Globus pallidus (tissue), 1 donor: ENCODE measurements around the gene MED10.

Source experiments
- DNase-seq: peaks from one replicate; pipeline ENCODE4 v3.0.0-alpha.2; 2015; ENCODE audit warnings: low spot score

Gene MED10

DNA sequence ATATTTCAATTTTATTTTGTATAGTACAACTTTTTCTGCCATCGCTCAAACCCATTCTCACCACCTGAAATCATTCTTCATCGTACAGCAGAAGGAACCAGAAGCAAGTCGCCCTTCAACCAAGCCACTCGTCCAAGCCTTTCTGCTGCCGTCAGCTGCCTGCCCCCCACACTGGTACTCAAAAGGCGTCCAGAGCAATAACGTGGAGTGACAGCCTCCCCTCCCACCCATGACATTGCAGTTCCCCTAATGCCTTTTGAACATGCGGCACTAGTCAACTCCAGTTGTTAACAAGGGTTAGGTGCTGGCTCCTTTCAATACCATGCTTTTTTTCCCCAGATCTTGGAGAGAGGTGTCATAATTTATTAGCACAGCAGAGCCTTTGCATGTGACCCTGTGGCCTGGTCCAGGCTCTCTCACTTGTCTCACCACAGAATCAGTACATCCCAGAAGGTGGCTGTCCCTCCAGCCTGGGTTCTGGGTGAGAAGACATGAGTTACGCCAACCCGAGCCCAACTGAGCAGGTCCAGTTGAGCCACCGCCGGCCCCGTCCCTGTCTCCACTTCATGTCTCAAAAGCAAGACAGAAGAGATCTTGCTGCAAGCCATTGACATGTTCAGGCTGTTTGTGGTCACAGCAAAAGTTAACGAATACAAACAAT lies 20.4 kb upstream of the MED10 start:
- DNase-seq, result no peak

GRCh38 chr5:6397536-6398269 lies 19.4 kb upstream of the MED10 start:
- DNase-seq, result no peak

GRCh38 chr5:6396836-6397535 lies 18.6 kb upstream of the MED10 start:
- no peak for DNase-seq

DNA sequence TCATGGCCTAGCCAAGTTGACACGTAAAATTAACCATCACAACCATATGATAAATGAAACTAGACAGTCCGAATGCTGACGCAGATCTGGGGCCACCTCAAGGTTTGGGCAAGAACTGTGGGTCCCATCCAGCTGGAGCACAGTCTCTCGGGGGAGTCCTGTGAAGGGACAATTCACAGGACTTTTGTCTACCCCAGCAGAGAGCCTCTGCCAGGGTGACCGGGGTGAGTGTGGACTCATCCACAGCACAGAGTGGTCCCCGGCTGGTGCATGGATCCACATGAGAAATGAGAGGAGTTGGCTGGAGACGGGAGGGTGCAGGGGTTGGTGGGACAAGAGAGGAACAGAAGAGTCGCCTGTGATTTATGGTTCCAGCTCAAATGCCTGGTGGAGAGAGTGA lies 17.7 kb upstream of the MED10 start:
- no peak for DNase-seq

GRCh38 chr5:6395621-6396020 lies 17.3 kb upstream of the MED10 start:
- DNase-seq, result no peak

GRCh38 chr5:6395102-6395445 lies 16.7 kb upstream of the MED10 start:
- DNase-seq, result no peak

GRCh38 chr5:6394429-6395101 lies 16.2 kb upstream of the MED10 start:
- no peak for DNase-seq

- DNase-seq, result no peak
Observed at GRCh38 chr5:6393596-6394194, 15.3 kb upstream of the MED10 start.

DNA sequence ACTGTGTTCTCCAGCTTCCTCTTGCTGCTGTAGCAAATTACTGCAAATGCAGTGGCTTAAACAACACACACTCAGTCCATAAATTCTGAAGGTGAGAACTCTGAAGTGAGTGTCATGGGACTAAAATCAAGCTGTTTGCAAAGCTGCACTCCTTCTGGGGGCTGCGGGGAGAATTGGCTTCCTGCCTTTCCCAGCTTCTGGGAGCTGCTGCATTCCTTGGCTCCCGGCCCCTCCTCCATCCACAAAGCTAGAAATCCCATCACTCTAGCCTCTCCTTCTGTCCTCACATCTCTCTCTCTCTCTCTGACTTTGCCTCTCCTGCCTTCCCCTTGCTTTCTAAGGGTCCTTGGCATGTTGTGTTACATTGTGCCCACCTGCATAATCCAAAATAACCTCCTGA lies 14.2 kb upstream of the MED10 start:
- DNase-seq, result no peak

DNA sequence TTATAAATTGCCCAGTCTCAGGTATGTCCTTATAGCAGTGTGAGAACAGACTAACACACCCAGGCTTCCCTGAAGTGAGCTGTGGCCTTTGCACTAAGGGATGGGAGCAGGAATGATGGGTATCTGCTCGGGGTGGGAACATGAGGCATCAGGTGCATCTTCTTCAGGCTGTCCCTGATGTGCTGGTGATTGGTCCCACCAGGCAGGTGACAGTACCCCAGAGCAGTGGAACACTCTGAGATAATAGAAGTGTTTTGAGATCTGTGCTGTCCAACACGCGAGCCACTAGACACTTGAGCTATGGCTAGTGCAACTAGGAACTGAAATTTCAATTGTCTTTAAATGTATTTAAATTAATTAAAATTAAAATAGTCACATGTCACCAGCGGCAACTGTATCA lies 12.8 kb upstream of the MED10 start:
- no peak for DNase-seq

DNA sequence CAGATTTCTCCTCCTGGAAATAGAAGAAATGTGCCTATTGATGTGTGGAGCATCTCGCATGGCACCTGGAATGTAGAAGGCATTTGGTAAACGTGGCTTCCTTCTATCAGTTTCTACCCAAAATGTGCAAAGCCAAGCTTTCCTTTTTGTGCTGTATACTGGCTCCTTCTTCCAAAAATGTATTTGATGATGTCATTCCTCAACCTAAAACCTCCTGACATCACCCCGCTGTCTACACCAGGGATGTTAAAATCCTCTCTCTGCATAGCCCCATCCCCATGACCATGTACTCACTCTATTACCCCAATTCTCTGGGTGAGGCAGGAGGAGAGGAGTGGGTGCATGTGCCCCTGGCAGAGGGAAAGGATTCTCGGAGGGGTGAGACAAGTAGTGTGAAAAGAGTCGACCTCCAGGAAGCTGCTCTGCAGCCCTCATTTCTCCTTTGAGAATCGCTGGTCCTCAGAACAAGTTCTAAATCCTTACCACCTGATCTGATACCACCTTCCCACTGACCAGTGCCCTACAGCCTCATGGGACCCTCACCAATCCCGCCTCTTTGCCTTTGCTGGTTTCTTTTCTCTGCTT lies 11.7 kb upstream of the MED10 start:
- no peak for DNase-seq

DNA sequence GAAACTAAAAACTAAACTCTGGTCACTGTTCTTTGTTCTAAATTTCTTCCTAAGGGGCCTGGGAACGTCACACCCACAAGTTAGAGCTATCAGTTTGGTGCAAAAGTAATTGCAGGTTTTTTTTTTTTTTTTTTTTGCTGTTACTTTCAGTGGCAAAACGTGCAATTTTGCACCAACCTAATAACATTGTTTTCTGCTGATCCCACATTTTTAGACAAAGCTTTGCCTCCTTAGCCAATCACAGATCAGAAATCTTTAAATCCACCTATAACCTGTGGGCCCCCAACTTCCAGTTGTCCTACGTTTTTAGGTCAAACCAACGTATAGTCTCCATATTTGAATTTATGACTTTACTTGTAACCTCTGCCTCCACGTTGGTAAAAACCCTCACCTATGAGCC lies 11.1 kb upstream of the MED10 start:
- DNase-seq, result no peak

DNA sequence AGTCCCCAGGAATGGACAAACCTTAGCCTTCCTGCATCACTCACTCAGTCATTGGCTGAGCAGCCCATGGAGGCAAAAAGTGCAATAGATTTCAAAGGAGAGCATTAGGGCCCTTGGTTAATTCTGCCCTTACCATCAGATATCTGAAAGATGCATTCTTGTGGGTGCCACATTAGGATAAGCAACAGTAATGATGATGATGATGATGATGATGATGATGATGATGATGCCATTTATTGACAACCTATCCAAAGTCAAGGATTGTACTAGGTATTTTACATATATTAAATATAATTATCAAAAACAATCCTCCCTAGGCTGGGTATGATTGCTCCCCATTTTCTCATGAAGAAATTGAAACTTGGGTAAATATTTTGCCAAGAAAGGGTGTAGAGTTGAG lies 9.6 kb upstream of the MED10 start:
- DNase-seq, result no peak

GRCh38 chr5:6386271-6386670 lies 7.9 kb upstream of the MED10 start:
- no peak for DNase-seq

- no peak for DNase-seq
Observed at GRCh38 chr5:6384856-6385255, 6.5 kb upstream of the MED10 start.

DNA sequence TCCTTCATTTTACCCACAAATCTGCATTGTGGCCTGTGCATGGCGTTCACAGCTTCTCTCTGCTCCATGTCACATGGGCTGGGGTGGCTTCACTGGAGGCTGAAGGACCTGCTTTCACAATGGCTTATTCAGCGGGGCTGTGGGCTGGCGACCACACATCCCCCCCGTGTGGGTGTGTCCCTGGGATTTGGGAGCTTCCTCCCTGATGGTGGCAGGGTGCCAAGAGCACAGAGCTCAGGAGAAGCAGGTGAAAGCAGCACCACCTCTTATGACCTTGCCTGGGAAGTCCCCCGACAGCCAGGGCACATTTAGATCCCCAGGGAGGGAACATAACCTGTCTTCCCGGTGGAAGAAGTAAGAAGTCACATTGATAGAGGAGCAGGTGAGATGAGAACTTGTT lies 5.0 kb upstream of the MED10 start:
- no peak for DNase-seq

- no peak for DNase-seq
Observed at GRCh38 chr5:6379246-6379645, 899 bp upstream of the MED10 start.

DNA sequence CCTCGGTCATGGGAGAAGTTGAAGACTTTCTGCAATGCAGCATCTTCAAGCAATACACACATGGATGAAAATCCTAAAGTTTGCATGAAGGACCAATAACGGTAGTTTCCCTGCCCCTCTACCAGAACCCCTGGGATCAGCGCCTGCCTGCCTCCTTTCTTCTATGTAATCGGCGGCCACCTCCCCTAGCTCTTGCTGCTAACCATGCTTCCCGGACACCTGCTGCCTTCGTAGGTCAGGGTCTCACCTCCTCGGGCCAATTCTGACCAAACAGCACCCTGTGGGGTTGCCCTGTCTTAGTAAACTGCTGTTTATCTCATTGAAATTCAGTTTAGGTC lies 388 bp upstream of the MED10 start:
- DNase-seq, result no peak

GRCh38 chr5:6377582-6377904 lies 804 bp downstream of the MED10 start:
- DNase-seq, result no peak

DNA sequence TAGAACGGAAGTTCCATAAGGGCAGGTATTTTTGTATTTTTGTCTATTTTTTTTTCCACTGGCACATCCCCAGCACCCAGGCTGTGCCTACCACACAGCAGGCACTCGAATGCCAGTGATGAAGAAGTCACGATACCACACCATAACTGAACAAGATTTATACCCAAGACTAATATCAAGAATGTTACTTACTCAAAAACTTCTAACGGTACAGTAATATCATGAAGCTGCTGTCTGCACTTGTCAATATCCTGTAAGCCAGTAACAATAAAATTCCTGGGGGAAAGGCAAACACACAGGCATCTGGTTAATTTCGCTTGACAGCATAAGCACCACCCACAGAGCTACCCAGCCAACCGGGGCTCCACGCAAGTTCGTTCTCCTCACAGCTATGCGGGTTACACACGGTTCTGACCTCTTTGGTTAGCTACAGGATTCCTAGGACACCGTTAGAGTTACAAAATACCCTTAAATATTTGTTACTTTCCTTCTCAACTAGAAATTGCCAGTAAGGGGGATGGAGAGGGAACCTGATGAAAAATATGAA lies 1.3 kb downstream of the MED10 start:
- DNase-seq, result no peak

DNA sequence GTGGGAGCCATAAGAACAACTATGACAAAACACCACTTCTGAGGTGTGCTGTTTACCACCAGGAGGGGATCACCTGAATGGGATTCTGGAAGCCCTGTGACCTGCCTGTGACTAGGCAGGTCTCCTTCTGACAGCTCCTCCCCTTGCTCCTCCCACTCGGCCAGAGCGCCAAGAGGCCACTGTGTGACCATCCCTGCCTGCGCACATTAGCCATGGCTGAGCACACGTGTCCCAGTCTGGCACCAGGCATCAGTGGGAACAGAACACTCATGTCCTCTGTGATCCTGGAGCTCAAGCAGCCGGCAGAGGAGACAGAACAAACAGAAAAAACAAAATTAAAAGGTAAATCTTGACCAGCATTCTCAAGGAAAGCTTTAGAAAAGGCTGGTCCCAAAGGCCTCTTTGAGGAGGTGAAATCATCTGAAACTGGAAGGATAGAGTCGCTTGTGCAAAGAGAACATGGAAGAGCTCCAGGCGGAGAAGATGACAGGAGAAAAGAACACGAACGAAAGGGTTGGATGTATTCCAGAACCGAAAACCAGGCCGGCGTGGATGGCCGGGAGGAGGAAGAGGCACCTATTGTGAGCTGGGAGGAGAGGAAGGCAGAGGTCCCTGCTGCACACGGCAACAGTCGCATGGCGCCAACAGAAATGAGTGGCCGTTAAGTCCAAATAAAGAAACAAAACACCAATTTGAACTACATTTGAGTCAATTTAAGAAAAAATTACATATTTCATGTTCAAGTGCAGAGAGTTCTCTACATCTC lies 5.1 kb downstream of the MED10 start:
- DNase-seq, result no peak
